Measurements from ENCODE around the gene ASXL1. TPM values are rescaled to one million over a fixed set of nuclear protein-coding genes. Genes with fewer than 3 reads are reported as not detected.

The ASXL1 gene
- total RNA-seq, 2 donors from 2014 or later = 88.9 to 98.6 TPM

DNA sequence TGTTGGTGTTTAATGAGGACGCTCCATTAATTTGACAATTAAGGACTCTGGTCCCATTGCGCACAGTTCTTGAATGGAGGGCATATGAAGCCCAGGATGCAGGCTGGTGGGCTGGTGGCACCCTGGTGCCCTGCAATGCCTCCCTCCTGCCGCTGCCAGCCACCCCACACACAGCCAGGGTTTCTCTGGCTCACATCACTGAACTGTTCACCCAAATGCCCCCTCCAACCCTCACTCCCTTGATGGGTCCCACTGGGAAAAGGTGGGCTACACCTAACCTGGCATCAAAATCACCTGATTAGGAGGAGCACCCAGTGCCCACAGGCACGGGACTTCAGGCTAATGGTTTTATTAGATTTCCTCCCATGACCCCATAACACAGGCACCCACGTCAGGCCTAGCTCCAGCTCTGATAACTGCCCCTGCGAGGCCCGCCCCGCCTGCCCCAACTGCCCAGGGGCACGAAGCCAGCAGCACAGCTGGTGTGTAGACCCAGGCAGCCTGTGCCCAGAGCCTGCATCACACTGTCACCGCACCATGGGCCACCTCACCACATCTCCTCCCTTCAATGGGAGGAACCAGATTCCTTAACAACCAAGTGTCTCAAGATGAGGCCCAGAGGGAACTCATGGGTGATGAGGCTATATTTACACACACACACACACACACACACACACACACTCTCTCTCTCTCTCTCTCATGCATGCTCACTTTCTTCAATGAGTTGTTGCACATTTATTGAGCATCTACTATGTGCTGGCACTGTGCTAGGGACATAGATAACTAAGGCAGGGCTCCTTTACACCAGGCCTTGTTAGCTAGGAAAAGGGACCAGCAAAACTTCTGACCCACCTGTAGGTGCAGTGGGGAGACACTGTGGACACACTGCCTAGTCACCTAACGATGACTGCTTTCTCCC is 119.7 kb downstream of the ASXL1 start:
- WGBS, 2 experiments (ENCODE audit: insufficient coverage in 1 of 2, insufficient read length in 1 of 2) = 97 to 100% methylated on average over 3 to 11 of the region's 11 CpGs
- peaks cover 58% of the 10 kb centered on the region for H3K4me1 Mint-ChIP-seq
- TF ChIP-seq, protein P1, sequence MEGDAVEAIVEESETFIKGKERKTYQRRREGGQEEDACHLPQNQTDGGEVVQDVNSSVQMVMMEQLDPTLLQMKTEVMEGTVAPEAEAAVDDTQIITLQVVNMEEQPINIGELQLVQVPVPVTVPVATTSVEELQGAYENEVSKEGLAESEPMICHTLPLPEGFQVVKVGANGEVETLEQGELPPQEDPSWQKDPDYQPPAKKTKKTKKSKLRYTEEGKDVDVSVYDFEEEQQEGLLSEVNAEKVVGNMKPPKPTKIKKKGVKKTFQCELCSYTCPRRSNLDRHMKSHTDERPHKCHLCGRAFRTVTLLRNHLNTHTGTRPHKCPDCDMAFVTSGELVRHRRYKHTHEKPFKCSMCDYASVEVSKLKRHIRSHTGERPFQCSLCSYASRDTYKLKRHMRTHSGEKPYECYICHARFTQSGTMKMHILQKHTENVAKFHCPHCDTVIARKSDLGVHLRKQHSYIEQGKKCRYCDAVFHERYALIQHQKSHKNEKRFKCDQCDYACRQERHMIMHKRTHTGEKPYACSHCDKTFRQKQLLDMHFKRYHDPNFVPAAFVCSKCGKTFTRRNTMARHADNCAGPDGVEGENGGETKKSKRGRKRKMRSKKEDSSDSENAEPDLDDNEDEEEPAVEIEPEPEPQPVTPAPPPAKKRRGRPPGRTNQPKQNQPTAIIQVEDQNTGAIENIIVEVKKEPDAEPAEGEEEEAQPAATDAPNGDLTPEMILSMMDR (conservative IDR thresholded peaks at IDR 0.05) = no peak
- Histone ChIP-seq H3K27me3 (ENCODE audit: control insufficient read depth, insufficient read depth, low read length, poor library complexity, severe bottlenecking) (no peaks in the 10 kb centered on the region), H3K4me3 (ENCODE audit: low read length) (no peak overlapping the region), H3K36me3 (ENCODE audit: control insufficient read depth, insufficient read depth, low read length) (peaks cover 27% of the 10 kb centered on the region), H3K27ac (ENCODE audit: low read depth, low read length) (no peak overlapping the region), H3K9me3 (ENCODE audit: control insufficient read depth, low read length) (no peaks in the 10 kb centered on the region), H3K4me1 (ENCODE audit: control insufficient read depth, insufficient read depth, low read length) (peaks cover 29% of the 10 kb centered on the region), H3K9ac (ENCODE audit: extremely low read depth, low read length, poor library complexity, severe bottlenecking) (no peak overlapping the region)
- no peaks in the 10 kb centered on the region for H3K27me3 Mint-ChIP-seq (ENCODE audit: insufficient read depth)
- H3K27ac Mint-ChIP-seq = peak overlapping the region; percentile 75
- no peak overlapping the region for H3K4me3 Mint-ChIP-seq
- DNase-seq = peak; percentile 34
- no peaks in the 10 kb centered on the region for H3K9me3 Mint-ChIP-seq
- peaks cover 12% of the 10 kb centered on the region for H3K36me3 Mint-ChIP-seq (ENCODE audit: low read depth)

DNA sequence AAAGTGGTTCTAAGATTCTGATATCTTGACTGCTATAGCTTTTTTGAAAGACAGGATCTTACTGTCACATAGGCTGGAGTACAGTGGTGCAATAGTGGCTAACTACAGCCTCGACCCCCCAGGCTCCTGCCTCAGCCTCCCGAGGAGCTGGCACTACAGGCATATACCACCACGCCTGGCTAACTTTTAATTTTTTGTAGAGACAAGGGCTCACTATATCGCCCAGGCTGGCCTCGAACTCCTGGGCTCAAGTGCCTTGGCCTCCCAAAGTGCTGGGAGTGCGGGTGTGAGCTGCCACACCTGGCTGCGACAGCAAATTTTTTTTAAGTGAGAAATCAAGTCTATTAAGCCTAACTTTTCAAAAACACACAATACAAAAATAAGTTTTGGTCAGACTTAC is 120.4 kb downstream of the ASXL1 start:
- peaks cover 7% of the 10 kb centered on the region for H3K36me3 Mint-ChIP-seq (ENCODE audit: low read depth)
- H3K27me3 Mint-ChIP-seq (ENCODE audit: insufficient read depth) = no peaks in the 10 kb centered on the region
- H3K4me3 ChIP-seq (ENCODE audit: low read length) = no peak overlapping the region
- H3K36me3 ChIP-seq (ENCODE audit: control insufficient read depth, insufficient read depth, low read length) = peaks cover 21% of the 10 kb centered on the region
- TF ChIP-seq, protein P1 (conservative IDR thresholded peaks at IDR 0.05) = no peak
- no peak overlapping the region for H3K9ac ChIP-seq (ENCODE audit: extremely low read depth, low read length, poor library complexity, severe bottlenecking)
- no peak overlapping the region for H3K27ac ChIP-seq (ENCODE audit: low read depth, low read length)
- H3K4me1 ChIP-seq (ENCODE audit: control insufficient read depth, insufficient read depth, low read length) = peaks cover 29% of the 10 kb centered on the region
- no peaks in the 10 kb centered on the region for H3K9me3 ChIP-seq (ENCODE audit: control insufficient read depth, low read length)
- no peaks in the 10 kb centered on the region for H3K9me3 Mint-ChIP-seq
- no peaks in the 10 kb centered on the region for H3K27me3 ChIP-seq (ENCODE audit: control insufficient read depth, insufficient read depth, low read length, poor library complexity, severe bottlenecking)
- no peak overlapping the region for H3K27ac Mint-ChIP-seq
- peak; percentile 21 for DNase-seq
- WGBS, 2 experiments (ENCODE audit: insufficient coverage in 1 of 2, insufficient read length in 1 of 2) = 91 to 95% methylated on average over 7 of the region's 7 CpGs
- H3K4me1 Mint-ChIP-seq = peaks cover 53% of the 10 kb centered on the region
- H3K4me3 Mint-ChIP-seq = no peak overlapping the region

DNA sequence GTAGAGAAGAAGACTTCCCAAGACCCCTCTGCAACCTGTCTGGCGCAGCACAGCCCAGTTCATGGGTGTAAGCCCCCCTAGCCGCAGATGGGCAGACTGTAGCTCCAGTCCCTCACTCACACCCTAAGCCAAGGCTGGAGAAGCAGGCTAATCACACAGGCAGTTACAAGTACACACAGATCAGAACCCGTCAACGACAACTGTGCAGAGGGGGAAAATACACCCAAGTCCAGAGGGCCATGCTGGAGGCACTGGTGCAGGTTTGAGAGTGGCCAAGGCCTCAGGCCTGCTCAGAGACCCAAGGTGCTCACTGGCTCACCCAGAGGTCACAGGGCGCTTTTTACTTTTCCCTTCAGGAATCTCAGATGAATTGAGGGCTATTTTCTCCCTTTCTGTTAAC is 120.9 kb downstream of the ASXL1 start:
- Mint-ChIP-seq H3K4me3 (no peak overlapping the region), H3K27ac (peak overlapping the region; percentile 24), H3K27me3 (ENCODE audit: insufficient read depth) (no peaks in the 10 kb centered on the region), H3K4me1 (peaks cover 51% of the 10 kb centered on the region), H3K9me3 (no peaks in the 10 kb centered on the region), H3K36me3 (ENCODE audit: low read depth) (peaks cover 4% of the 10 kb centered on the region)
- H3K4me1 ChIP-seq (ENCODE audit: control insufficient read depth, insufficient read depth, low read length) = peaks cover 29% of the 10 kb centered on the region
- no peak overlapping the region for H3K4me3 ChIP-seq (ENCODE audit: low read length)
- peak; percentile 38 for DNase-seq
- no peaks in the 10 kb centered on the region for H3K27me3 ChIP-seq (ENCODE audit: control insufficient read depth, insufficient read depth, low read length, poor library complexity, severe bottlenecking)
- no peak overlapping the region for H3K27ac ChIP-seq (ENCODE audit: low read depth, low read length)
- TF ChIP-seq, protein P1 (conservative IDR thresholded peaks at IDR 0.05) = peak; percentile 22
- 97 to 100% methylated on average over 2 to 5 of the region's 5 CpGs for WGBS, 2 experiments (ENCODE audit: insufficient coverage in 1 of 2, insufficient read length in 1 of 2)
- H3K9me3 ChIP-seq (ENCODE audit: control insufficient read depth, low read length) = no peaks in the 10 kb centered on the region
- H3K9ac ChIP-seq (ENCODE audit: extremely low read depth, low read length, poor library complexity, severe bottlenecking) = no peak overlapping the region
- peaks cover 17% of the 10 kb centered on the region for H3K36me3 ChIP-seq (ENCODE audit: control insufficient read depth, insufficient read depth, low read length)

Measured in endodermal cell (in vitro differentiated cells).